HG03025 (cell line): ENCODE data around the gene PGAP2.
A peak's percentile ranks its signal among the peaks of the same experiment; 100 is the strongest.

ENCODE experiments used
- ATAC-seq: cut with Tn5 transposase; IDR thresholded peaks from one replicate; pipeline ENCODE4 v1.9.1; 2021; ENCODE audit warnings: mild to moderate bottlenecking, moderate library complexity; ENCODE audit not compliant: unreplicated experiment, low FRiP score

Gene PGAP2

GRCh38 chr11:3830088-3830487 is 21.7 kb downstream of the PGAP2 start:
- ATAC-seq = no peak

DNA sequence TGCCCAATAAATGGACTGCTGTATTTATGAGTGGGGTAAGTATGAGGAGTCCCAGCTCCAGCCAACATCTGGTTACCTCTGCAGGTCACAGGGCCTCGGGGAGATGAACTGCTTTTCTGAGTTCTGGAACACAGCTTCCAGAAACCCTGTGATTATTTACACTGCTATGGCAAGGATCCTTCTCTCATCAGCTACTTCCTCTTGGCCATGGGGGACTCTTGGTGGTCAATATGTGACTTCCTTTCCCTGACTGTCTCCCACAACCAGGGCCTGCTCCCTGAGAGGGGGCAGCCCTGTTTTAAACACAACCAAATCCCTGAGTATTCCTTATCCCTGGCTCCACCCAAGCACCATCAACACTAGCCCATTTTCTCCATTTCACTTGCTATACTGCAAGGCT is 22.4 kb downstream of the PGAP2 start:
- ATAC-seq = no peak

DNA sequence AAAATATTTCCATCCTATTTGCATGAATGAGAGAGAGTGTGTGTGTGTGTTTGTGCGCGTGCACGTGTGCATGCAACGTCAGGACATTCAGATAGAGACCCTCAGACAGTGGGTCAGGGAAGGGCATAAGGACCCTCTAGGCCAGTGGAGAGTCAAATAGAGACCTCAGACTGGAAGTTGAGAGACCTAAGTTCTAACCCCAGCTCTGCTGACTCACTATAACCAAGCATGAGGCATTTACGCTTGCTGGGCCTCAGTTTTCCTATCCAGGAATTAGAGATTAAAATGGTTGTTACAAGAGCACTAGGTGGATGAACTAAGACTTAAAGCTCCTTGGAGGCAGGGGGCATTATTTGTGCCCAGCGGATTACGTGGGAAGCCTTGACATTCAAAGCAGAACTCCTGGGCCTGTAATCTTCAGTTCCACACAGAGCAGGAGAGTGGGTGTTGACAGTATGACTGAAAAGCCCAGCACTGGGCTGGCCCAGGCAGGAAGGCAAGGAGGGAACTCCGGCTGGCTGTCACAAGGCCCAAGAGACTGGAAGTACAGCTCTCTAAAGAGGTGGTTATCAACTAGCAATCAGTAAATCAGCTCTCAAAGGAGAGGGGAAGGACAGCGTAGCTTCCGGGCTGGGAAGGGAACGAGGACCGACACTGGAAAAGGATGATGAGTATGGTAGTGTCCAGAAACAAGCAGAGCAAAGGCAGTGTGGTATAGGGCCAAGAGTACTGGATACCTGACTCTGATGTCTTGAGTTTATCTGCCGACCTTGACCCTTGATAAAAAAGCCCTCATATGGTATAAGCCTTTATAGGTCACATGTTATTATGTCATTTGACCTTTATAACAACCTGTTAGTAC is 23.2 kb downstream of the PGAP2 start:
- ATAC-seq = no peak

GRCh38 chr11:3832816-3833215 is 24.5 kb downstream of the PGAP2 start:
- no peak for ATAC-seq

GRCh38 chr11:3833449-3833848 is 25.1 kb downstream of the PGAP2 start:
- ATAC-seq = no peak

DNA sequence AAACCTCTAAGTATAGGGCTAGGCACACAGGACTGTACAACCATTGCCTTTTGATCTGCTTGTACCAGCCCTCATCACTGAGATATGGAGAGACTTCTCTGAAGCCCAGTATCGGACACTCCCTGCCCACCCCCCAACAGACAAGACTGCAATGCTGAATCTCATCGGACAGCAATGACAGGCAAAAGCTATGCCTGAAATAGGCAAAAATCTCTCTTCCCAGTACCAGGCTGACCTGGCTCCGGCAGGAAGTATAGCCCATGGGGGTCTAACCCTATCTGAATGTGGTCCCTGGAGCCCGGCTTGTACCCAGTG is 25.9 kb downstream of the PGAP2 start:
- no peak for ATAC-seq

- ATAC-seq = no peak
Observed at GRCh38 chr11:3834664-3835461, 26.5 kb downstream of the PGAP2 start.

GRCh38 chr11:3835751-3836150 is 27.4 kb downstream of the PGAP2 start:
- no peak for ATAC-seq

DNA sequence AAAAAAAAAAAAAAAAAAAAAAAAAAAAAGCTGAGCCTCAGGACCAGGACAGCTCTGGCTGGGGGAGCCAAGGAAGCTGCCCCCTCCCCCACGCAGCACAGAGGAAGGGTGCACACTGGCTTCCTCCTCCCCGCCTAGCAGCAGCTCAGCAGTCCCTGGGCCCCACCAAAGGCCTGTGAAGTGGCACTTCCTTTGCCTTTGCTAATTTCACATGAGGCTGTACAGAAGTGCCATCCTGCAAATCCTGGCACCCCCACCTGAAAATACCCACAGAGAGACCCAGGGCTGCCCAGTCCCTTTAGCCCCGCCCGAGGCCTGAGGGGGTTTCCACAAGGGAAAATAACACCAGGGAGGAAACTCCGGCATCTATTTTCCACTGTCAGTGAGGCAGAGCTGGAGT is 28.5 kb downstream of the PGAP2 start:
- no peak for ATAC-seq

DNA sequence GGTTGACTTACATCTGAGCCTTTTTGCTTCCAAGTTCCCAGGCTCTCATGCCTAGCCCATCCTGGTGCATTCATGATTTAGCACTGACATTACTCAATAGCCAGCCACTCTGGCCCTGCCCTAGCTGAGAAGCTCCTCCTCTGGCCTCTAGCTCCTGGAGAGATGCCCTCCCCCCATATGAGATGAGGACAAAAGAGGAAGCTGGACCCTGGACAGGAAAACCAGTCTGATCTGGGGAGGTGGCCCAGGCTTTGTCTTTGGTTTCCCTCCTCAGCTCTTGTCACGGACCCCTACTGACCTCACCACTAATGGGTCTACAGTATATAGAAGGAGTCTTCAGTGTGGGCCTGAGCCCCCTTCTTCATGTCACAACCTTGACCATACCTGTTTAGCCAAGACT is 29.4 kb downstream of the PGAP2 start:
- ATAC-seq = no peak

DNA sequence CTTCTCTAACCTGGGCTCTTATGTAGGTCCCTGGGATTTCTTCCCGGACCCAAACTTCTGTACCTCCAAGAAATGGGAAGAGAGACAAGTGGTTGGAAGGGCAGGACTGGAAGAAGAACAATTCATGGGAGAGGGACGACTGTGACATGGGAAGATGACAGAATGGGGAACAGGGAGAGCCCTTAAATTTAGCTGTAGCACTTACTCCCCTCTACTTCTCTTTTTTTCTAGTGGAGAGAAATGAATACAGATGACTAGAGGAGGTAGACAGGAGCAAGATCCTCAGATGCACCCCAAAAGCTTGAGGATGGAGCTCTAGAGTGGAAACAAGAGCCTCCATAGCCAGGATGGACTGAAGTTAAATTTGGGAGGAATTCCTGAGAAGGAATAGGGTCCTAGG is 30.1 kb downstream of the PGAP2 start:
- no peak for ATAC-seq

GRCh38 chr11:3840004-3840869 is 31.9 kb downstream of the PGAP2 start:
- ATAC-seq = peak; percentile 0

- peak; percentile 46 for ATAC-seq
Observed at GRCh38 chr11:3840870-3841425, 32.6 kb downstream of the PGAP2 start, which contains the start of gene RHOG. Gene RHOG, minus strand, starts transcription at chr11:3840959. Its CDS starts 12,821 bp downstream, at chr11:3828138.

- peak; percentile 43 for ATAC-seq
Observed at GRCh38 chr11:3841426-3842350, 33.3 kb downstream of the PGAP2 start.

GRCh38 chr11:3843326-3843725 is 35.0 kb downstream of the PGAP2 start:
- no peak for ATAC-seq

DNA sequence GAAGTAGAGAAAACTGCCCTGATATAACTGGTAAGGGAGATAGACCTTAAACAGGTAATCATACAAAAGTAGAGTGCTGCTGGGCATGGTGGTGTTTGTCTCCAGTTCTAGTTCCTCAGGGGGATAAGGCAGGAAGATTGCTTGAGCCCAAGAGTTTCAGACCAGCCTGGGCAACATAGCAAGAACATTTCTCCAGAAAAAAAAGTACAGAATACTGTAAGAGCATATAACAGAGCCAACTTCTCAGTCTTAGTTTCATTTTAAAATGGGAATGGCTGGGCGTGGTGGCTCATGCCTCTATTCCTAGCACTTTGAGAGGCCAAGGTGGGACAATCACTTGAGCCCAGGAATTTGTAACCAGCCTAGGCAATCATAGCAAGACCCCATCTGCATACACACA is 36.9 kb downstream of the PGAP2 start:
- no peak for ATAC-seq

DNA sequence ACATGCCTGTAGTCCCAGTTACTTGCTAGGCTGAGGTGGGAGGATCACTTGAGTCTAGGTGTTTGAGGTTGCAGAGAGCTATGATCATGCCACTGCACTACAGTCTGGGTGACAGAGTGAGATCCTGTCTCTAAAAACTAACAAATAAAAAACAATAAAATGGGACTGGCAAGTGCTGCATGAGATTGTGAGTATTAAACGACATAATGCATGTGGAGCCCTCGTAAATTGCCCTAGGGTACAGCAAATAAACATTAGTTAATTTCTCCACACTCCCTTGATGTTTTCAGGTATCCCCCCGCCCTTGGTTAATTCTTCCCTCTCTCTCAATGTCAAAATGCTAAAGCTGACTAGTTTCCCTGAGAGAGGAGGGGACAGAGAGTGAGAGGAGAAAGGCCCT is 37.3 kb downstream of the PGAP2 start:
- no peak for ATAC-seq

DNA sequence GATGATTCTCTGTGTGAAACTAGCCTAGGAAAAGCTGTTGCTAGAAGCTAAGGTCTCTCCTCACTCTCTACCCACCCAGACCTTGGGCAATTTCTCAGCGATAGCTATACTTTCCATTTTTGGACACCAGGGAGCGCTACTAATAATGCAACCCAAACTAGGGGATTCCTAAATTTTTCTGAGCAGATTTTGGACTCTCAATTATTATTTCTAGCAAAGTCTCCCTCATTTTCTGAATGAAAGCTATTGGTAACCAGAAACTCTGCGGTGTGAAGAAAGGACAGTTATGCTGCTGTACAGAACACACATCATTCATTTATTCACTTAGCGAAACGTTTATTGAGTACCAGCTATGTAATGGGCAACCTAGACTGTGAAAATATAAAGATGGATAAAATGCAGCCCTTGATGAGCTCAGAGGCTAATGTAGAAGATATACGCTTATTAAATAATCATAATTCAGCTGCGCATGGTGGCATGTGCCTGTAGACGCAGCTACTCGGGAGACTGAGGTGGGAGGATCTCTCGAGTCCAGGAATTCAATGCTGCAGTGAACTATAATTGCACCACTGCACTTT is 41.0 kb downstream of the PGAP2 start:
- ATAC-seq = no peak

DNA sequence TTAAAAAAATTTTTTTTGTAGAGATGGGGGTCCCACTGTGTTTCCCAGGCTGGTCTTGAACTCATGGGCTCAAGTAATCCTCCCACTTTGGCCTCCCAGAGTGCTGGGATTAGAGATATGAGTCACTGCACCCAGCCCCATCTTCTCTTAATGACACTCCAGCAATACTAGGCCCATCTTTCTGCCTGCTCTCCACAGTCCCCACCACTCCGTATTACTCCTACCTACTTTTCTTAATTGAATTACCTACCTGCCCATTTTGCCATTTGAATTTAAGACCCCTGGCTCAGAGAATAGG is 45.1 kb downstream of the PGAP2 start:
- no peak for ATAC-seq
